G401.6 (cell line): ENCODE measurements around the gene CFAP299.

Experiments used
- FAIRE-seq: peaks from 2 replicates; lab custom pipeline; 2012; peaks lifted over from hg19 to GRCh38; lab: Jason Lieb, UNC

The CFAP299 gene

GRCh38 chr4:80521438-80521837 is 185.9 kb downstream of the CFAP299 start:
- no peak for FAIRE-seq

- FAIRE-seq: no peak
These were observed 191.2 kb downstream of the CFAP299 start for GRCh38 chr4:80526697-80527096.

- no peak for FAIRE-seq
These were observed 193.5 kb downstream of the CFAP299 start for GRCh38 chr4:80529026-80529425.

GRCh38 chr4:80532674-80533333 is 197.3 kb downstream of the CFAP299 start:
- FAIRE-seq: peak; percentile 19

GRCh38 chr4:80535551-80535950 is 200.0 kb downstream of the CFAP299 start:
- no peak for FAIRE-seq

- FAIRE-seq: peak; percentile 91
These were observed 202.9 kb downstream of the CFAP299 start for GRCh38 chr4:80538276-80538926.

GRCh38 chr4:80539190-80539589 is 203.7 kb downstream of the CFAP299 start:
- no peak for FAIRE-seq

GRCh38 chr4:80540349-80540748 is 204.8 kb downstream of the CFAP299 start:
- FAIRE-seq: no peak

- peak; percentile 42 for FAIRE-seq
These were observed 205.4 kb downstream of the CFAP299 start for GRCh38 chr4:80540785-80541469.

GRCh38 chr4:80542747-80543146 is 207.2 kb downstream of the CFAP299 start:
- FAIRE-seq: no peak

- no peak for FAIRE-seq
These were observed 224.8 kb downstream of the CFAP299 start for GRCh38 chr4:80560337-80560736.

GRCh38 chr4:80566203-80566872 is 230.8 kb downstream of the CFAP299 start:
- no peak for FAIRE-seq

- FAIRE-seq: no peak
These were observed 233.4 kb downstream of the CFAP299 start for GRCh38 chr4:80568891-80569290.

- no peak for FAIRE-seq
These were observed 241.3 kb downstream of the CFAP299 start for GRCh38 chr4:80576796-80577195.

GRCh38 chr4:80578001-80578400 is 242.5 kb downstream of the CFAP299 start:
- no peak for FAIRE-seq

GRCh38 chr4:80585542-80585941 is 250.0 kb downstream of the CFAP299 start:
- no peak for FAIRE-seq

GRCh38 chr4:80586716-80587115 is 251.2 kb downstream of the CFAP299 start:
- FAIRE-seq: no peak

GRCh38 chr4:80587871-80588385 is 252.4 kb downstream of the CFAP299 start:
- FAIRE-seq: no peak

- FAIRE-seq: no peak
These were observed 257.4 kb downstream of the CFAP299 start for GRCh38 chr4:80592950-80593349.

GRCh38 chr4:80594701-80595100 is 259.2 kb downstream of the CFAP299 start:
- no peak for FAIRE-seq

GRCh38 chr4:80608281-80608980 is 272.9 kb downstream of the CFAP299 start:
- FAIRE-seq: no peak

- no peak for FAIRE-seq
These were observed 274.7 kb downstream of the CFAP299 start for GRCh38 chr4:80610199-80610598.
